ENCODE results near the gene ZSCAN16. TPM values are rescaled to one million over a fixed set of nuclear protein-coding genes. Genes with fewer than 3 reads are reported as not detected.

ZSCAN16 gene
- total and polyA plus RNA-seq, 10 of the 15 experiments (the other 5 are each of a cell fraction or from before 2014, with no cell fraction given): 4.6 to 13.8 (median 10.3) TPM

- no peak for TF ChIP-seq E2F4 (IDR thresholded peaks at IDR 0.05; ENCODE audit: low read depth, low read length)
- no peak for TF ChIP-seq MTA3 (IDR thresholded peaks at IDR 0.05; ENCODE audit: borderline replicate concordance, low read length)
Measured at GRCh38 chr6:28159029-28159607, 34.7 kb downstream of the ZSCAN16 start (continued).

- no peak overlapping the region for H2AFZ ChIP-seq (ENCODE audit: control insufficient read depth, low read depth, low read length)
- no peak for TF ChIP-seq STAT3 (IDR thresholded peaks at IDR 0.05; ENCODE audit: low read depth, low read length)
- TF ChIP-seq, protein P1, sequence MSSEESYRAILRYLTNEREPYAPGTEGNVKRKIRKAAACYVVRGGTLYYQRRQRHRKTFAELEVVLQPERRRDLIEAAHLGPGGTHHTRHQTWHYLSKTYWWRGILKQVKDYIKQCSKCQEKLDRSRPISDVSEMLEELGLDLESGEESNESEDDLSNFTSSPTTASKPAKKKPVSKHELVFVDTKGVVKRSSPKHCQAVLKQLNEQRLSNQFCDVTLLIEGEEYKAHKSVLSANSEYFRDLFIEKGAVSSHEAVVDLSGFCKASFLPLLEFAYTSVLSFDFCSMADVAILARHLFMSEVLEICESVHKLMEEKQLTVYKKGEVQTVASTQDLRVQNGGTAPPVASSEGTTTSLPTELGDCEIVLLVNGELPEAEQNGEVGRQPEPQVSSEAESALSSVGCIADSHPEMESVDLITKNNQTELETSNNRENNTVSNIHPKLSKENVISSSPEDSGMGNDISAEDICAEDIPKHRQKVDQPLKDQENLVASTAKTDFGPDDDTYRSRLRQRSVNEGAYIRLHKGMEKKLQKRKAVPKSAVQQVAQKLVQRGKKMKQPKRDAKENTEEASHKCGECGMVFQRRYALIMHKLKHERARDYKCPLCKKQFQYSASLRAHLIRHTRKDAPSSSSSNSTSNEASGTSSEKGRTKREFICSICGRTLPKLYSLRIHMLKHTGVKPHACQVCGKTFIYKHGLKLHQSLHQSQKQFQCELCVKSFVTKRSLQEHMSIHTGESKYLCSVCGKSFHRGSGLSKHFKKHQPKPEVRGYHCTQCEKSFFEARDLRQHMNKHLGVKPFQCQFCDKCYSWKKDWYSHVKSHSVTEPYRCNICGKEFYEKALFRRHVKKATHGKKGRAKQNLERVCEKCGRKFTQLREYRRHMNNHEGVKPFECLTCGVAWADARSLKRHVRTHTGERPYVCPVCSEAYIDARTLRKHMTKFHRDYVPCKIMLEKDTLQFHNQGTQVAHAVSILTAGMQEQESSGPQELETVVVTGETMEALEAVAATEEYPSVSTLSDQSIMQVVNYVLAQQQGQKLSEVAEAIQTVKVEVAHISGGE (CRISPR knock-in tag; IDR thresholded peaks at IDR 0.05): no peak
- no peak for TF ChIP-seq FOXM1 (IDR thresholded peaks at IDR 0.05; ENCODE audit: low read depth, low read length)
- TF ChIP-seq POLR2AphosphoS2 (IDR thresholded peaks at IDR 0.05; ENCODE audit: low read depth, low read length): no peak
- TF ChIP-seq ZBTB40 (IDR thresholded peaks at IDR 0.05; ENCODE audit: borderline replicate concordance): no peak
- ChIA-PET POLR2A (no interaction called here), CTCF (no interaction called here), RAD21 (ENCODE audit: unreplicated experiment) (no interaction called here), SMC1A (ENCODE audit: uncharacterized antibody, unreplicated experiment) (no interaction called here)
- in situ Hi-C loops (cut with MboI): no loop called here
- peaks cover 0 to 1% of the 10 kb centered on the region in 2 experiments; a peak in 1 of 4 replicates for H3K36me3 ChIP-seq (ENCODE audit: control insufficient read depth in 2 of 2, insufficient read depth in 2 of 2, low read length in 1 of 2)
- BruUV-seq (replicated peaks): no TSS peak
- H3K4me2 ChIP-seq (ENCODE audit: control insufficient read depth, insufficient read depth): no peak overlapping the region
- H3K9ac ChIP-seq (ENCODE audit: control insufficient read depth, insufficient read depth, low read length): no peak overlapping the region
- H3K9me3 ChIP-seq (replicated peaks; ENCODE audit: control insufficient read depth, insufficient read depth, low read length): peaks cover 1% of the 10 kb centered on the region; the same call in 2 of the 3 replicates
- H3K4me3 ChIP-seq: no peak overlapping the region
- H3K79me2 ChIP-seq (ENCODE audit: control insufficient read depth, insufficient read depth, low read length): no peaks in the 10 kb centered on the region
- WGBS (ENCODE audit: insufficient coverage, insufficient replicate concordance, low lambda C conversion rate, missing lambda C conversion rate): 81% methylated on average over 2 of the region's 2 CpGs
- no peaks in the 10 kb centered on the region for H3K27me3 ChIP-seq (replicated peaks in 1 of 2; ENCODE audit: control insufficient read depth in 2 of 2, insufficient read depth in 2 of 2, low read length in 1 of 2)
- ATAC-seq (no peak), FAIRE-seq (no peak), DNase-seq (ENCODE audit: low read depth, low spot score) (no peak)
- no peak overlapping the region for H3K27ac ChIP-seq (ENCODE audit: control insufficient read depth, insufficient read depth)
- intact Hi-C loops (cut with micrococcal nuclease; ENCODE audit: unreplicated experiment): no loop called here
- no peaks in the 10 kb centered on the region for H3K4me1 ChIP-seq (ENCODE audit: control insufficient read depth, insufficient read depth, low read length)
- H4K20me1 ChIP-seq (ENCODE audit: control insufficient read depth, insufficient read depth): no peaks in the 10 kb centered on the region
Measured at GRCh38 chr6:28160233-28160632, 35.8 kb downstream of the ZSCAN16 start.

All from GM12878 (cell line).